Small intestine (tissue), 7 donors: ENCODE measurements around the gene DSCAML1. TPM values are rescaled to one million over a fixed set of nuclear protein-coding genes. Genes with fewer than 3 reads are reported as not detected.

Experiments used
- DNase-seq, 2 donors: peaks; one replicate each; pipeline versions ENCODE4 v3.0.0 to v3.0.0-alpha.2; 2013
- FAIRE-seq: peaks from 2 replicates; lab custom pipeline; 2012; peaks lifted over from hg19 to GRCh38; lab: Jason Lieb, UNC
- H3K27ac ChIP-seq, 3 donors: one replicate each; pipeline ENCODE4 v1.5.1; 2013; ENCODE audit warnings: low read length in 2 of 3, mild to moderate bottlenecking in 2 of 3, control low read depth in 1 of 3, inconsistent platforms in 1 of 3, low read depth in 1 of 3, moderate library complexity in 1 of 3
- H3K27me3 ChIP-seq, 3 donors: one replicate each; pipeline ENCODE4 v1.6.1; 2013; ENCODE audit warnings: low read length in 3 of 3, inconsistent platforms in 1 of 3; ENCODE audit not compliant: control insufficient read depth in 3 of 3, insufficient read depth in 3 of 3
- H3K36me3 ChIP-seq, 3 donors: one replicate each; pipeline ENCODE4 v1.6.1; 2013; ENCODE audit warnings: low read length in 3 of 3, inconsistent platforms in 1 of 3, low read depth in 1 of 3, mild to moderate bottlenecking in 1 of 3, moderate library complexity in 1 of 3; ENCODE audit not compliant: control insufficient read depth in 3 of 3, insufficient read depth in 2 of 3
- H3K4me1 ChIP-seq, 3 donors: one replicate each; pipeline ENCODE4 v1.6.1; 2013; ENCODE audit warnings: low read length in 2 of 3, inconsistent platforms in 1 of 3, low read depth in 1 of 3, mild to moderate bottlenecking in 1 of 3, moderate library complexity in 1 of 3; ENCODE audit not compliant: control insufficient read depth in 3 of 3, insufficient read depth in 2 of 3
- H3K4me3 ChIP-seq, 3 donors: one replicate each; pipeline ENCODE4 v1.5.1; 2013; ENCODE audit warnings: low read length in 3 of 3, control low read depth in 1 of 3, inconsistent platforms in 1 of 3, low read depth in 1 of 3, mild to moderate bottlenecking in 1 of 3, moderate library complexity in 1 of 3
- H3K9me3 ChIP-seq, 2 donors: one replicate each; pipeline ENCODE4 v1.6.1; 2013; ENCODE audit warnings: low read depth in 1 of 2, low read length in 1 of 2; ENCODE audit not compliant: control insufficient read depth in 2 of 2, insufficient read depth in 1 of 2
- WGBS, 3 donors: extraction: QIAGEN DNeasy Blood & Tissue Kit; methylation state at CpG; one replicate each; pipeline ENCODE4 v1.1.7; 2013; 5-methylcytosine and 5-hydroxymethylcytosine counted together
- polyA plus RNA-seq, 4 donors: library from polyadenylated mRNA; stranded (reverse) in 3 of 4; unstranded in 1 of 4; fragments of 200-250 nt in 3 of 4; fragments of 120-200 nt in 1 of 4; gene quantifications; one replicate each; pipeline versions ENCODE4 v1.2.1 to v1.2.3, GENCODE V29; 2013
- donor health status: healthy with polysubstance abuse.
- donor health status: control.
- donor health status: control.
- donor health status: Bipolar disorder and iron deficiency.
- donor health status: healthy.

Gene DSCAML1
- polyA plus RNA-seq, 4 donors: under 0.01 to 3.3 (median 0.22) TPM; not detected in 1

- Histone ChIP-seq H3K27me3 (peaks cover 0 to 13% (median 0%) of the 10 kb centered on the region in 3 donors), H3K36me3 (peaks cover 0 to 7% (median 0%) of the 10 kb centered on the region in 3 donors), H3K27ac (no peak overlapping the region), H3K9me3 (no peaks in the 10 kb centered on the region), H3K4me3 (no peak overlapping the region), H3K4me1 (peaks cover 0 to 11% (median 0%) of the 10 kb centered on the region in 3 donors)
- DNase-seq (no peak), FAIRE-seq (no peak)
- WGBS, 3 donors: 82 to 91% (median 90%) methylated on average over 14 of the region's 14 CpGs
These were observed 355.7 kb downstream of the DSCAML1 start for GRCh38 chr11:117441146-117441975.

GRCh38 chr11:117440258-117440657 is 356.8 kb downstream of the DSCAML1 start:
- DNase-seq: no peak
- H3K4me3 ChIP-seq: no peak overlapping the region
- H3K27ac ChIP-seq: no peak overlapping the region
- no peak for FAIRE-seq
- no peaks in the 10 kb centered on the region for H3K9me3 ChIP-seq
- WGBS, 3 donors: 78 to 91% (median 82%) methylated on average over 8 of the region's 8 CpGs
- H3K4me1 ChIP-seq: peaks cover 0 to 11% (median 0%) of the 10 kb centered on the region in 3 donors
- peaks cover 0 to 7% (median 0%) of the 10 kb centered on the region in 3 donors for H3K36me3 ChIP-seq
- H3K27me3 ChIP-seq: peaks cover 0 to 13% (median 0%) of the 10 kb centered on the region in 3 donors

- WGBS, 3 donors: 76 to 86% (median 80%) methylated on average over 9 to 13 of the region's 13 CpGs
- no peak overlapping the region for H3K4me3 ChIP-seq
- DNase-seq (no peak), FAIRE-seq (no peak)
- no peak overlapping the region for H3K27ac ChIP-seq
- H3K4me1 ChIP-seq: peaks cover 0 to 6% (median 0%) of the 10 kb centered on the region in 3 donors
- peaks cover 0 to 12% (median 0%) of the 10 kb centered on the region in 3 donors for H3K27me3 ChIP-seq
- no peaks in the 10 kb centered on the region for H3K9me3 ChIP-seq
- peaks cover 0 to 7% (median 0%) of the 10 kb centered on the region in 3 donors for H3K36me3 ChIP-seq
These were observed 357.8 kb downstream of the DSCAML1 start for GRCh38 chr11:117439256-117439655.

- no peak overlapping the region for H3K27ac ChIP-seq
- FAIRE-seq: no peak
- H3K4me3 ChIP-seq: no peak overlapping the region
- H3K9me3 ChIP-seq: no peaks in the 10 kb centered on the region
- H3K4me1 ChIP-seq: peaks cover 0 to 4% (median 0%) of the 10 kb centered on the region in 3 donors
- 73 to 85% (median 73%) methylated on average over 17 of the region's 17 CpGs for WGBS, 3 donors
- peaks cover 0 to 4% (median 0%) of the 10 kb centered on the region in 3 donors for H3K27me3 ChIP-seq
- H3K36me3 ChIP-seq: peaks cover 0 to 7% (median 0%) of the 10 kb centered on the region in 3 donors
- no peak for DNase-seq
These were observed 358.5 kb downstream of the DSCAML1 start for GRCh38 chr11:117438371-117439000.

- WGBS, 3 donors: 79 to 87% (median 87%) methylated on average over 14 of the region's 14 CpGs
- Histone ChIP-seq H3K9me3 (no peaks in the 10 kb centered on the region), H3K4me1 (no peaks in the 10 kb centered on the region), H3K27me3 (no peaks in the 10 kb centered on the region), H3K4me3 (no peak overlapping the region), H3K36me3 (peaks cover 0 to 8% (median 0%) of the 10 kb centered on the region in 3 donors), H3K27ac (no peak overlapping the region)
- DNase-seq: no peak
- no peak for FAIRE-seq
These were observed 359.3 kb downstream of the DSCAML1 start for GRCh38 chr11:117437791-117438130.

GRCh38 chr11:117437041-117437790 is 359.8 kb downstream of the DSCAML1 start:
- Histone ChIP-seq H3K4me3 (no peak overlapping the region), H3K27ac (no peak overlapping the region), H3K27me3 (no peaks in the 10 kb centered on the region), H3K4me1 (no peaks in the 10 kb centered on the region), H3K36me3 (peaks cover 0 to 9% (median 0%) of the 10 kb centered on the region in 3 donors), H3K9me3 (no peaks in the 10 kb centered on the region)
- FAIRE-seq (no peak), DNase-seq (no peak)
- WGBS, 3 donors: 79 to 90% (median 86%) methylated on average over 22 to 23 of the region's 23 CpGs

- no peak overlapping the region for H3K27ac ChIP-seq
- H3K4me3 ChIP-seq: no peak overlapping the region
- H3K36me3 ChIP-seq: peaks cover 0 to 13% (median 0%) of the 10 kb centered on the region in 3 donors
- no peaks in the 10 kb centered on the region for H3K4me1 ChIP-seq
- DNase-seq (no peak), FAIRE-seq (no peak)
- 60 to 78% (median 62%) methylated on average over 3 to 6 of the region's 6 CpGs for WGBS, 3 donors
- H3K27me3 ChIP-seq: no peaks in the 10 kb centered on the region
- no peaks in the 10 kb centered on the region for H3K9me3 ChIP-seq
These were observed 361.7 kb downstream of the DSCAML1 start for GRCh38 chr11:117435326-117435725.

- Histone ChIP-seq H3K9me3 (no peaks in the 10 kb centered on the region), H3K4me1 (no peaks in the 10 kb centered on the region), H3K36me3 (peaks cover 0 to 13% (median 0%) of the 10 kb centered on the region in 3 donors), H3K27me3 (no peaks in the 10 kb centered on the region), H3K27ac (no peak overlapping the region), H3K4me3 (no peak overlapping the region)
- no peak for DNase-seq
- WGBS, 3 donors: 88 to 94% (median 94%) methylated on average over 1 of the region's 1 CpG
- FAIRE-seq: no peak
These were observed 362.5 kb downstream of the DSCAML1 start for GRCh38 chr11:117434481-117434880.
